Raji (cell line): Measurements from ENCODE around the gene GCHFR.
A peak's percentile ranks its signal among the peaks of the same experiment; 100 is the strongest.

Experiments
- POLR2A ChIP-seq: IDR thresholded peaks from 2 replicates; pipeline ENCODE4 v1.6.1; 2011; ENCODE audit warnings: low read depth, low read length, control low read depth; ENCODE audit not compliant: insufficient read depth

Gene GCHFR

DNA sequence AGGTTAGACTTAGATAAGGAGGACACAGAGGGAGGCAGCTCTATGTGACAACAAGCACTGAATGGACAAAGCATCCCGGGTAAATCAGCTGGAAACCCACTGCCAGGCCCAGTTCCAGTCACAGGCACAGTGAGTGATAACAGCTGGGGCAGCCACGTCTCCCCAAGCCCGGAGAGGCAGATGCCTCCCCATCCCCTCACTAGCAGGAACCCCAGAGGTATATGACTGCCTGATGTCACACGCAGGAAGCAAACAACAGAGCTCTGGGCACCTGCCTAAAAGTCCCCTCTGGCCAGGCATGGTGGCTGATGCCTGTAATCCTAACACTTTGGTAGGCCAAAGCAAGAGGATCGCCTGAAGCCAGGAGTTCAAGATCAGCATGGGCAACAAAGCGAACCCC, 24.1 kb downstream of the GCHFR start:
- no peak for TF ChIP-seq POLR2A

DNA sequence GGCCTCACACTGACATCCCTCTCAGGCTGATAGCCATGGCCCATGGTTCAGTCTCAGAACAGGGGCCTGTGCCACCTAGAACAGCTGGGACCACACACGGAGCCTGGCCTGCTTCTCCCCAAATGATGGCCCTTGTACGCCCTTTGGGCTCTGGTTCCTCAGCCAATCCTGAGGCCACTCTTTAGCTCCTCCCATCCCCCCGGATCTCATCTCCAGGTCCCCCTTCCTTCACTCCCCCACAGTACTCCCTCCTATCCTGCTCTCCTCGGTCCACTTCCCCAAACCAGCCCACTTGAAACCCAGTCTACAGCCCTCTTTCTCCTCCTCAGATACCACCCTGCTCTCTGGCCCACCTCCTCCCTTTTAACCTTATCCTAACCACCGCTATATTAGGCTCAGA, 25.3 kb downstream of the GCHFR start:
- TF ChIP-seq POLR2A: no peak

DNA sequence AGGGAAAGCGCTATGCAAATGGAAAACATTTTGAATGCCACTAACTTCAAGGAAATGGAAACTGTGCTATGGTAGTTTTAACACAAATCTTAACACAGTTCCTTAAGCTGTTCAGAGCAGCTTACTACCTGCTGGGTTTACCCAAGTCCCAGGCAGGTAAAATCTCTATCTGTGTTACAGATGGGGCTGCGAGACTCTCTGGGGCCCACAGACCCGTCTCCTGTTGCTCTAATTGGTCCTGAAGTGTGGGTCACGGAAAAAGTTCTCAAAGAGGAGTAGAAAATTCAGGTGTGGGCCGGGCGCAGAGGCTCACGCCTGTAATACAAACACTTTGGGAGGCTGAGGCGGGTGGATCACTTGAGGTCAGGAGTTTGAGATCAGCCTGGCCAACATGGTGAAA, 26.1 kb downstream of the GCHFR start:
- TF ChIP-seq POLR2A: no peak

DNA sequence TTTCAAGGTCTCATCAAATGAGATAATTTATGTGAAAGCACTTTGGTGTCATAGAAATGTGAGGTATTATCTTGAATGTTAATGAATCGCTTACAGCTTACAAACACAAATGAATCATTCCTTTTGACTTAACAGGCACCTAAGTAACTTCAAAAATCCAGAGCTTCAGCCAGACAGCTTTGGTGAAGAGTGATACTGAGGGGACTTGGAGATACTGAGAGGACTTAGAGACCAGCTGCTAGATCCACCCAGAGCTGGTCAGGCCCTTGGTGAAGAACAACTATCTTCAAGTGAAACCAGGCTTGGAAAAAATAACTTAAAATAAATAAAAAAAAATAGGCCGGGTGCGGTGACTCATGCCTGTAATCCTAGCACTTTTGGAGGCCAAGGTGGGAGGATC, 26.9 kb downstream of the GCHFR start:
- no peak for TF ChIP-seq POLR2A

DNA sequence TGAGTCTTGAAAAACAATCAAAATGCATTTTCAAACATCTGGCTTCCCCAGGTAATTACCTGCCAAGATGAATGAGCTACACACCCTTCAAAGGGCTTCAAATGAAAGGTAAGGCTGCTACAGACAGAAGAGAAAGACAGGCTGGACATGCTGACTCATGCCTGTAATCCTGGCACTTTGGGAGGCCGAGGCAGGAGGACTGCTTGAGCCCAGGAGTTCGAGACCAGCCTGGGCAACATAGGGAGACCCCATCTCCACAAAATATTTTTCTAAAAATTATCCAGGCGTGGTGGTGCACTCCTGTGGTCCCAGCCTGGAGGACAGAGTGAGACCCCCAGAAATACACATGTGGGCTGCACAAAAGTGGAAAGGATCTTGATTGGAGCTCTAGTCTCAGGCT, 28.5 kb downstream of the GCHFR start:
- TF ChIP-seq POLR2A: no peak

DNA sequence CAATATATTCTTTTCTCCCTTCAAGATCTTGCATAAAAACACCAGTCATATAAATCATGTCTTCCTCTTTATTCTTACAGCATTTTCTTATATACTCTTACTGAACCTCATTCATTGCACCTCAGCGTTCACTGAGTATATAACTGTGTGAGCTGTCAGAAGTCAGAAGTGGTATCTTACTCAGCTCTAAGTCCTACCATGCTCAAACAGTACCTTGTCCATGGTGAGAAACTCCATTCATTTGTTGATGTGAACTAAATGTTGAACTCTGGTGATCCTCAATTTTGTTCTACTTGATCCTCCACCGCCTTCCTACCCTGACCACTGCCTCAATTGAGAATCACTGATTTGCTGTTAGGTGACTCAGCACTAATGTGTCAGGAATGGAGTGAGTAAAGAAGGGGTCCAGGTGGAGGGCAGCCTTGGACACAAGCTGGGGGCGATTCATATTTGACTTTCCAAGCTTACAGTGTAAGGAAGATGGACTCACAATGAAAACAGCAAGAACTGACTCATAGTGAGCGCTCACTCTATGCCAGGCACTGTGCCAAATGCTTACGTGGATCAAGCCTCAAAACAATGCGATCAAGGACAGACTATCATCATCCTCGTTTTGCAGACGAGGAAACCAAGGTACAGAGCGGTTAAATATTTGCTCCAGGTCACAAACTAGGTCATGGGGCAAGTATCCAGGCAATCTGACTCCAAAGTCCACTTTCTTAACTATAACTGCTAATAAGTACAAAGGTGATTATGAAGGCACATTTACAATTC, 29.5 kb downstream of the GCHFR start:
- TF ChIP-seq POLR2A: no peak

DNA sequence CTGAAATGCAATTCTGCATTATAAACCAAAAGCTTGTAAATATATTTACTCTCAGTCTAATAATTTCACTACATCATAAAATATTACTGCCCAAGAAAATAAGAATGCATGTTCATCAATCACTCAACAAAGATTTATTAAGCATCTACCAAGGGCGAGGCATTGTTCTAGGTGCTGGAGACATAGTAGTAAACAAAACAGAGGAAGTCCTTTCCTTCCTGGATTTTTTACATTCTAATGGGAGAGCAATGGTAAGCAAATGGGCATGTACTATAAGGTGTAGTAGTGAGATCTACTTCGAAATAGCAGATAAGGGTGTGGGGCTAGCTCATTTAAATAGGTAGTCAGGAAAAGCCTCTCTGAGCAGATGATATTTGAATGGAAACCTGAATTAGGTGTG, 32.2 kb downstream of the GCHFR start:
- no peak for TF ChIP-seq POLR2A

DNA sequence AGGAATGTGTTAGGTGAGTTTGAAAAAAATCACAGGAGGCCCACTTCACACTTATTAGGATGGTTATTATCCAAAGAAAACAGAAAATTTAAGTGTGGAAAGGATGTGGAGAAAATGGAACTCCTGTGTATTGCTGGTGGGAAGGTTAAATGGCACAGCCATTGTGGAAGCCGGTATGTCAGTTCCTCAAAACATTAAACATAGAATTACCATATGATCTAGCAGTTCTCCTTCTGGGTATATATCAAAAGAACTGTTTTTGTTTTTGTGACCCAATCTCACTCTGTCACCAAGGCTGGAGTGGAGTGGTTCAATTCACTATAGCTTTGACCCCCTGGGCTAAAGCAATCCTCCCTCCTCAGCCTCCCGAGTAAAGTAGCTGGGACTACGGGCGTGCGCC, 32.6 kb downstream of the GCHFR start:
- TF ChIP-seq POLR2A: no peak

DNA sequence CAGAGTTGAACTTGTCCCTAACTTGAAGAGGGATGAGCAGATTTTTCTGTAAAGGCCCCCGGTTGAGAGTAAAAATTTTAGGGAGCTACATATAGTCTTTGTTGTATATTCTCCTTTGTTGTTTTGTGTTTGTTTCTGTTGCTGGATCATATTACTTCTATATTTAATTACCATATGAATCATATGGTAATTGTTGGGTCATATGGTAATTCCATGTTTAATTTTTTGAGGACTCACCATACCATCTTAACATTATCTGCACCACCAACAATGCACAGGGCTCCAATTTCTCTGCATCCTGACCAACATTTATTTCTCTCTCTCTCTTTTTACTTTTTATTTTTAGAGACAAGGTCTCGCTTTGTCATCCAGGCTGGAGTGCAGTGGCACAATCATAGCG, 35.7 kb downstream of the GCHFR start:
- no peak for TF ChIP-seq POLR2A

DNA sequence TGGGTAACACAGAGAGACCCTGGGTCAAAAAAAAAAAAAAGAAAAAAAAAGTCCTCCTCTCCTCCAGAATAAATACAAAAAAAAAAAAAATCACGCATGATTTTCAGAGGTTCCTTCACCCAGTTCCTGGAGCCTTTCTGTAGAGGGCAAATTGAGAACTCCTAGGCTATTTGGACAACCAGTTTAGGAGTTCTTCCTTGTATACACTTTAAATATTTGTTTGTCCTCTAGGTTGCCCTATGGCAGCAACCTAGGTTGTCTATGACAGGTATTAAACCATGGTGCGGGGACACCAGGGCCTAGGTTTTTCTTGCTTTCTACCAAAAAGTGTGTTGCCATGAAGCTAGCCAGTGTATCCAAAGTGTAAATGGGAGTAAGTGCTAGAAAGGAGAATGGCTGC, 39.2 kb downstream of the GCHFR start:
- TF ChIP-seq POLR2A: no peak

DNA sequence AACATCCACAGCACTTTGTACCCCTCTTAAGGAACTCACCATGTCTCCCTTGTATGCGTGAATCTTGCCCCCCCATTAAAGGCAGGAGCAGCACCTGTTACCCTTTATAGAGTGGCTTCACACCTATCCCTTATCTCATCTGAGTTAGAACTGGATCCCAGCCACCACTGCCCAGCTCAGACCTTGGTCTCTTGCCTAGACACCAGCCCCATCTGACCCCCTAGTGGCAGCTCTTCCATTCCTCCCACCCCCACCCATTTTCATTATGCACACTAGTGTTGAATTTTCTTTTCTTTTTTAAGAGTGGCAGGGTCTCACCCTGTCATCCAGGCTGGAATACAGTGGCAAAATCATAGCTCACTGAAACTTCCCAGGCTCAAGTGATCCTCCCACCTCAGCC, 39.8 kb downstream of the GCHFR start:
- TF ChIP-seq POLR2A: no peak

DNA sequence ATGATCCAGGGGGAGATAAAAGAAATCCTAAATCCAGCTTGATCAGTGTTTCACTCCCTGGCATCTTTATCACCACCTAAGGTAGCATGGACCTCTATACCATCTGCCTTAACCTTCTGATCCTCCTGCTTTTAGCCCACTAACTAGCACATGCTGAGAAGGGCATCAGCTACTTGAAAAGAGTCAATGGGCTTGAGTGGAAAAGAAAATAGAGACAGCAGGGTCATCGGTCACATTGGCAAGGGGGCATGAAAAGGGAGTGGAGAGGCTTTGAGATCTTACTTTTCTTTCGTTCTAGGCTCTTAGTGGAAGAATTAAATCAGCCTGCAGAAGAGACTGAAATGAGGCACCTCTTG, 42.8 kb downstream of the GCHFR start:
- TF ChIP-seq POLR2A: no peak

DNA sequence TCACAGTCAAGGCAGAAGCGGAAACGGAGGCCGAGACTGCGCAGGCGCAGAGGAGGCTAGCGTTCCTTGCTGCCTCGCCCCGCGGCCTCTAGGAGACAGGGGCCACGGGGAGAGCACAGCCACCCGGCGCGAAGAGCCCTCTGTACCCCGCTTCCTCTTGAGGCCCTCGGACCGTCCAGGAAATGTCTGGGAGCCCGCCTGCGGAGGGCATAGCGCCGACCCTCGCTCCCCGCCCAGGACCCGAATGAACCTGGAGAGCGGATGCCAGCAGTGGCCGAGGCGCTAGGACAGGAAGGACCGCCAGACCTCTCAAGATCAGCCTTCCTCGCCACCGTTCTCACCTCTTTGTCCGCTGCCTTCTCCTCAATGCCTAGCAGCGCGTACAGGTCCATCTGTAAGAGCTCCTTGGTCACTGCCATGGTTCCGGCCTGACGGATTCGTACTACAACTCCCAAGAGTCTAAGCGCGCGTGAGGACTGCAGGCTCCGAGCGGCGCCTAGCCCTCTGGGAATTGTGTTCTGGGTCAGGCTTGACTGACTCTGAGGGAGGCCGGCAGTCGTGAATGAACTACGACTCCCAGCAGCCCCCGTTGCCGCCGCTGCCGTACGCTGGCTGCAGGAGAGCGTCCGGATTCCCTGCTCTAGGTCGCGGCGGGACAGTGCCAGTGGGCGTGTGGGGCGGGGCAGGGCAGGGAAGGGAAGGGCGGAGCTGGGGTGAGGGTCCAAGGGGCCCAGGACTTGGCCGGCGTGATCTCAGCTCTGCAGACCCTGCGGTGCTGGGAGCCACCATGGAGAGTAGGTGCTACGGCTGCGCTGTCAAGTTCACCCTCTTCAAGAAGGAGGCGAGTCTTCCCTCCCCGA, 43.4 kb downstream of the GCHFR start, which contains the start of the genes DNAJC17 and ZFYVE19:
Gene DNAJC17 (minus strand): TSS at position 446 of the 860 bp plus-strand sequence. CDS start 27 bp downstream, at position 419.
Gene ZFYVE19 (plus strand): TSS at position 62 of the 860 bp plus-strand sequence. CDS start 501 bp downstream, at position 563.
- TF ChIP-seq POLR2A: peak; percentile 95

DNA sequence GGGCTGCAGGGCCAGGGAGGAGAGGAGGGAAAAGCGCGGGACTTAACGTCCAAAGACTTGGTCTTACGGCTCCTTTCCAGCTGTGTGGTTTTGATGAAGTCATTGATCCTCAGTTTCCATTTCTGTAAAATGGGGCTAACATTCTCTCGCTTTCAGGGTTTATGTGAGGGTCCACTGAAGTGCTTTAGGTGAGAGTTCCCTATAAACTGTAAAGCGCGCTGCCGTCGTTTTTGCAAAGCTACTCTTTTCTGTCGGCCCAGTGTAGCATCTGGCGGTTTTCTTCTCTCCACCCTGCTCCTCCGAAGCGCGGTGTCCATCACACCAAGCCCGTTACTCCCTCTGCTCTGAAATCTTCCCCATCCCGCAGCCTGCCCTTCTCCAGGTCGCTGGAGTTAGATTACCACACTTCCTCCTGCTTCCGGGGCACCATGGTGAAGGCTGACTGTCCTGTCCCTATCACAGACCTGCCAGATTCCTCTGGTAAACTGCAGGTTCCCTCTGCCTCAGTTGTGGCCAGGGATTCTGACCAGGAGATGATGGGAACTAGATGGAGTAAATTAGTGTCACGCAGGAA, 44.1 kb downstream of the GCHFR start:
- no peak for TF ChIP-seq POLR2A

DNA sequence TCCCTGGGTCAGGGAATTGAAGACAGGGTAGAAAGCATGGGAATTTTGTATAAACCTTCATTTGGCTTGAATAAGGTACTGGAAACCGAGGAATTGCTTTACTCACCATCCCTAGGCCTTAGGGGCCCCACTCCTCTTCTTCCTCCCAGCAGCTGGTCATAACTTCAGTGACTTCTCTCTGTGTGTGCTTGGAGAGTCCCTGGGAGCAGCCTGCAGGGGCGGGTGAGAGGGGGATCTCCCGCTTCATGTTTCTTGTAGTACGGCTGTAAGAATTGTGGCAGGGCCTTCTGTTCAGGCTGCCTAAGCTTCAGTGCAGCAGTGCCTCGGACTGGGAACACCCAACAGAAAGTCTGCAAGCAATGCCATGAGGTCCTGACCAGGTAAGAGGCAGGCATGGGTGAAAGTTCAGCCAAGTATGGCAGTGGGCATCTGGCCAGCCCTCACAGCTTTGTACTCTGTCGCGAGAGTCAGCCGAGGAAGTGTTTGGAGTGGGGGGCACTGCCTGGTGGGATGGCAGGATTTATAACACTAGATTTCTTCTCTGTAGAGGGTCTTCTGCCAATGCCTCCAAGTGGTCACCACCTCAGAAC, 45.1 kb downstream of the GCHFR start:
- TF ChIP-seq POLR2A: no peak
